CD14-positive monocyte (primary cell): Measurements from ENCODE around the gene FBXO8. TPM values are rescaled to one million over a fixed set of nuclear protein-coding genes. Genes with fewer than 3 reads are reported as not detected.

Source experiments
- DNase-seq, 3 donors: peaks; one replicate each; pipeline ENCODE4 v3.0.0-alpha.2; 2011 to 2022
- H2AFZ ChIP-seq: 2 replicates; pipeline ENCODE4 v1.6.0; 2012; ENCODE audit warnings: mild to moderate bottlenecking, low read depth, low read length, inconsistent platforms; ENCODE audit not compliant: insufficient read depth, poor library complexity, severe bottlenecking
- H3K27ac ChIP-seq, 2 donors: 1 replicate in 1 of 2; 2 replicates in 1 of 2; pipeline ENCODE4 v1.5.1; 2012 to 2013; ENCODE audit warnings: low read length in 2 of 2, control low read depth in 1 of 2, inconsistent platforms in 1 of 2, low read depth in 1 of 2, mild to moderate bottlenecking in 1 of 2
- H3K27me3 ChIP-seq, 2 donors: one replicate each; pipeline versions ENCODE4 v1.6.0 to v1.6.1; 2011 to 2013; ENCODE audit warnings: low read length in 2 of 2; ENCODE audit not compliant: control insufficient read depth in 2 of 2, insufficient read depth in 2 of 2
- H3K36me3 ChIP-seq, 2 donors: replicated peaks in 1 of 2; 1 replicate in 1 of 2; 2 replicates in 1 of 2; pipeline versions ENCODE4 v1.5.1 to v1.6.1; 2012 to 2013; ENCODE audit warnings: low read length in 2 of 2, control low read depth in 1 of 2, inconsistent platforms in 1 of 2, mild to moderate bottlenecking in 1 of 2; ENCODE audit not compliant: insufficient read depth in 2 of 2, control insufficient read depth in 1 of 2
- H3K4me1 ChIP-seq, 2 donors: 1 replicate in 1 of 2; 2 replicates in 1 of 2; pipeline versions ENCODE4 v1.5.1 to v1.6.1; 2012 to 2013; ENCODE audit warnings: low read length in 2 of 2, control low read depth in 1 of 2, inconsistent platforms in 1 of 2, mild to moderate bottlenecking in 1 of 2, moderate library complexity in 1 of 2; ENCODE audit not compliant: insufficient read depth in 2 of 2, control insufficient read depth in 1 of 2
- H3K4me2 ChIP-seq: replicated peaks from 2 replicates; pipeline ENCODE3; 2012; ENCODE audit warnings: low read length, moderate library complexity, mild to moderate bottlenecking; ENCODE audit not compliant: poor library complexity, severe bottlenecking; ENCODE audit errors: extremely low read depth
- H3K4me3 ChIP-seq, 3 experiments: fragments of 200-600 bp in 1 of 3; sonication (generic) in 1 of 3; replicated peaks in 1 of 3; 1 replicate in 2 of 3; 2 replicates in 1 of 3; pipeline ENCODE4 v1.5.1; 2011 to 2013; ENCODE audit warnings: low read length in 3 of 3, mild to moderate bottlenecking in 3 of 3, control low read depth in 2 of 3, low read depth in 2 of 3, inconsistent platforms in 1 of 3, moderate library complexity in 1 of 3
- H3K79me2 ChIP-seq: 2 replicates; pipeline ENCODE4 v1.6.0; 2012; ENCODE audit warnings: mild to moderate bottlenecking, control low read depth, inconsistent platforms, low read length, moderate library complexity; ENCODE audit not compliant: insufficient read depth
- H3K9ac ChIP-seq: 2 replicates; pipeline ENCODE4 v1.6.0; 2017; ENCODE audit warnings: low read length, mild to moderate bottlenecking; ENCODE audit not compliant: insufficient read depth, poor library complexity, severe bottlenecking
- H3K9me3 ChIP-seq, 2 donors: replicated peaks in 1 of 2; 1 replicate in 1 of 2; 2 replicates in 1 of 2; pipeline versions ENCODE4 v1.5.1 to v1.6.1; 2012 to 2013; ENCODE audit warnings: low read length in 2 of 2, control low read depth in 1 of 2; ENCODE audit not compliant: control insufficient read depth in 1 of 2, insufficient read depth in 1 of 2
- H4K20me1 ChIP-seq: 2 replicates; pipeline ENCODE4 v1.6.0; 2012; ENCODE audit warnings: mild to moderate bottlenecking, low read length, control low read depth, moderate library complexity; ENCODE audit not compliant: insufficient read depth
- H3K27ac Mint-ChIP-seq, 7 donors: one replicate each; pipeline ENCODE4 v1.8.0; 2020; ENCODE audit warnings: mild to moderate bottlenecking in 7 of 7, mixed read lengths in 7 of 7, moderate library complexity in 6 of 7, inconsistent platforms in 2 of 7
- H3K27me3 Mint-ChIP-seq, 3 donors: one replicate each; pipeline ENCODE4 v1.8.0; 2021 to 2022; ENCODE audit warnings: low read depth in 3 of 3, mild to moderate bottlenecking in 3 of 3, mixed read lengths in 3 of 3, moderate library complexity in 3 of 3, inconsistent platforms in 1 of 3
- H3K36me3 Mint-ChIP-seq, 2 donors: one replicate each; pipeline ENCODE4 v1.8.0; 2020; ENCODE audit warnings: mixed read lengths in 2 of 2, inconsistent platforms in 1 of 2, mild to moderate bottlenecking in 1 of 2
- H3K4me1 Mint-ChIP-seq: one replicate; pipeline ENCODE4 v1.8.0; 2020; ENCODE audit warnings: mild to moderate bottlenecking, mixed read lengths
- H3K4me3 Mint-ChIP-seq, 2 donors: one replicate each; pipeline ENCODE4 v1.8.0; 2020; ENCODE audit warnings: mild to moderate bottlenecking in 2 of 2, mixed read lengths in 2 of 2, moderate library complexity in 1 of 2
- H3K9me3 Mint-ChIP-seq, 7 donors: one replicate each; pipeline ENCODE4 v1.8.0; 2020 to 2022; ENCODE audit warnings: mixed read lengths in 7 of 7, mild to moderate bottlenecking in 6 of 7, moderate library complexity in 6 of 7, inconsistent platforms in 2 of 7
- CTCF ChIP-seq: fragments of 200-600 bp; IDR thresholded peaks from one replicate; pipeline ENCODE4 v1.8.0; 2022; ENCODE audit warnings: antibody characterized with exemption, mild to moderate bottlenecking
- WGBS: methylation state at CpG from one replicate; pipeline ENCODE4 v1.1.5; 2013; ENCODE audit warnings: missing lambda C conversion rate; ENCODE audit not compliant: insufficient coverage; 5-methylcytosine and 5-hydroxymethylcytosine counted together
- intact Hi-C, 2 donors: fragments of 100-400 bp; cut with micrococcal nuclease; formaldehyde crosslinking; loops; one replicate each; pipeline versions ENCODE4 v1.15.0 to v1.15.1; 2023
- polyA plus RNA-seq, 3 donors: library from polyadenylated mRNA; depleted of rRNA in 1 of 3; unstranded in 2 of 3; stranded (reverse) in 1 of 3; fragments of 300-500 nt in 2 of 3; fragments of >200 nt in 1 of 3; fragmentation: Illumina TruSeq in 2 of 3; gene quantifications; 1 replicate in 2 of 3; 2 replicates in 1 of 3; pipeline ENCODE4 v1.2.3, GENCODE V29; 2012 to 2021

The FBXO8 gene
- polyA plus RNA-seq, 3 donors: 3.9 to 6.5 (median 5.4) TPM

GRCh38 chr4:174190832-174191500, 92.5 kb downstream of the FBXO8 start:
- no peaks in the 10 kb centered on the region for H4K20me1 ChIP-seq
- 77% methylated on average over 4 of the region's 5 CpGs for WGBS
- no peak for DNase-seq
- TF ChIP-seq CTCF: no peak
- no peaks in the 10 kb centered on the region for H3K36me3 Mint-ChIP-seq
- H3K4me3 Mint-ChIP-seq: no peak overlapping the region
- H3K9me3 Mint-ChIP-seq: peaks cover 0 to 6% (median 0%) of the 10 kb centered on the region in 7 donors
- no peaks in the 10 kb centered on the region for H3K9me3 ChIP-seq
- H3K4me2 ChIP-seq: no peak overlapping the region
- H3K27me3 ChIP-seq: no peaks in the 10 kb centered on the region
- H3K4me3 ChIP-seq: no peak overlapping the region
- H3K27ac ChIP-seq: no peak overlapping the region
- H3K79me2 ChIP-seq: no peaks in the 10 kb centered on the region
- intact Hi-C loops: no loop called here
- H3K4me1 ChIP-seq: no peaks in the 10 kb centered on the region
- H3K27me3 Mint-ChIP-seq: peaks cover 8 to 23% (median 9%) of the 10 kb centered on the region in 3 donors
- H3K9ac ChIP-seq: no peak overlapping the region
- H2AFZ ChIP-seq: no peak overlapping the region
- no peak overlapping the region for H3K27ac Mint-ChIP-seq
- H3K4me1 Mint-ChIP-seq: no peaks in the 10 kb centered on the region
- H3K36me3 ChIP-seq: no peaks in the 10 kb centered on the region

GRCh38 chr4:174189392-174190015, 94.0 kb downstream of the FBXO8 start:
- Mint-ChIP-seq H3K9me3 (peaks cover 0 to 6% (median 0%) of the 10 kb centered on the region in 7 donors), H3K4me1 (no peaks in the 10 kb centered on the region), H3K4me3 (no peak overlapping the region), H3K27me3 (peaks cover 4 to 13% (median 12%) of the 10 kb centered on the region in 3 donors), H3K27ac (no peak overlapping the region), H3K36me3 (no peaks in the 10 kb centered on the region)
- no peak overlapping the region for H2AFZ ChIP-seq
- intact Hi-C loops: no loop called here
- no peaks in the 10 kb centered on the region for H3K4me1 ChIP-seq
- no peaks in the 10 kb centered on the region for H3K9me3 ChIP-seq
- no peak for DNase-seq
- no peak for TF ChIP-seq CTCF
- H4K20me1 ChIP-seq: no peaks in the 10 kb centered on the region
- 100% methylated on average over 1 of the region's 5 CpGs for WGBS
- no peak overlapping the region for H3K4me3 ChIP-seq
- no peaks in the 10 kb centered on the region for H3K27me3 ChIP-seq
- H3K9ac ChIP-seq: no peak overlapping the region
- H3K79me2 ChIP-seq: no peaks in the 10 kb centered on the region
- H3K36me3 ChIP-seq: no peaks in the 10 kb centered on the region
- H3K4me2 ChIP-seq: no peak overlapping the region
- H3K27ac ChIP-seq: no peak overlapping the region

Other genes starting within 250 kb of the FBXO8 start
- gene CEP44, start 244 bp upstream of the FBXO8 start, polyA plus RNA-seq: 1 to 10 TPM; 1.9 to 3.3 (median 2.2) TPM
- 1 to 10 TPM in 2 of 3 donors, under 1 TPM in 1; 0.17 to 2.3 (median 1.3) TPM for gene HPGD, start 238.8 kb upstream of the FBXO8 start, polyA plus RNA-seq